Panc1 (cell line): ENCODE data around the gene PSME1. TPM values are rescaled to one million over a fixed set of nuclear protein-coding genes. Genes with fewer than 3 reads are reported as not detected.

Source experiments
- ATAC-seq: fragments of 200-7000 bp; cut with Tn5 transposase; 2 replicates; pipeline ENCODE4 v1.9.1; 2020; ENCODE audit warnings: mild to moderate bottlenecking, moderate library complexity
- BruUV-seq: library from RNA; stranded (reverse); fragments of 400-500 nt; replicated peaks from 2 replicates; lab custom pipeline; 2021; lab: Mats Ljungman, UMichigan
- CTCF ChIA-PET: fragments of 300-600 bp; sonication (Branson Sonifier 250); formaldehyde crosslinking; loops from one replicate; lab custom pipeline; 2022; ENCODE audit warnings: antibody characterized with exemption; lab: Charles Lee
- POLR2A ChIA-PET: fragments of 300-600 bp; sonication (Branson Sonifier 250); formaldehyde crosslinking; loops from one replicate; lab custom pipeline; 2022; ENCODE audit warnings: antibody characterized with exemption; lab: Charles Lee
- DNase-seq: peaks from one replicate; pipeline ENCODE4 v3.0.0-alpha.2; 2010; ENCODE audit warnings: low read depth, low spot score
- H3K27ac ChIP-seq: 2 replicates; pipeline ENCODE4 v1.5.1; 2011; ENCODE audit warnings: mild to moderate bottlenecking, low read length, inconsistent platforms
- H3K27me3 ChIP-seq: fragments of 200-500 bp; sonication (Bioruptor generic); 2 replicates; pipeline ENCODE4 v1.6.0; 2014; ENCODE audit warnings: low read length, inconsistent platforms; ENCODE audit not compliant: control insufficient read depth, insufficient read depth
- H3K36me3 ChIP-seq: fragments of 200-500 bp; sonication (Bioruptor generic); 2 replicates; pipeline ENCODE4 v1.5.1; 2014; ENCODE audit warnings: inconsistent platforms, mild to moderate bottlenecking, low read length, moderate library complexity; ENCODE audit not compliant: control insufficient read depth, insufficient read depth
- H3K4me1 ChIP-seq: 2 replicates; pipeline ENCODE4 v1.5.1; 2011; ENCODE audit warnings: inconsistent platforms, mild to moderate bottlenecking, low read length, moderate library complexity; ENCODE audit not compliant: control insufficient read depth, insufficient read depth
- H3K4me3 ChIP-seq, 2 experiments: 2 replicates each; pipeline ENCODE4 v1.5.1; 2011 to 2012; ENCODE audit warnings: low read depth in 2 of 2, low read length in 2 of 2, mild to moderate bottlenecking in 2 of 2, inconsistent platforms in 1 of 2, moderate library complexity in 1 of 2
- H3K9me3 ChIP-seq: fragments of 200-500 bp; sonication (Bioruptor generic); 2 replicates; pipeline ENCODE4 v1.5.1; 2014; ENCODE audit warnings: low read depth, mild to moderate bottlenecking, inconsistent platforms, low read length, moderate library complexity; ENCODE audit not compliant: control insufficient read depth, insufficient read depth
- CTCF ChIP-seq: fragments of 450-650 bp; IDR thresholded peaks from 2 replicates; pipeline ENCODE4 v1.5.1; 2017; ENCODE audit warnings: mild to moderate bottlenecking
- POLR2AphosphoS5 ChIP-seq: IDR thresholded peaks from 2 replicates; pipeline ENCODE4 v1.6.1; 2012; ENCODE audit warnings: mild to moderate bottlenecking, low read depth, low read length, moderate library complexity
- REST ChIP-seq, 2 experiments: IDR thresholded peaks; 2 replicates each; pipeline ENCODE4 v1.6.1; 2011 to 2012; ENCODE audit warnings: low read depth in 2 of 2, control low read depth in 1 of 2, low read length in 1 of 2, mild to moderate bottlenecking in 1 of 2, moderate library complexity in 1 of 2; ENCODE audit not compliant: insufficient read depth in 1 of 2
- SIN3A ChIP-seq: IDR thresholded peaks from 2 replicates; pipeline ENCODE4 v1.6.1; 2012; ENCODE audit warnings: low read depth, mild to moderate bottlenecking, low read length, moderate library complexity, borderline replicate concordance; ENCODE audit not compliant: insufficient read depth
- TCF7L2 ChIP-seq: IDR thresholded peaks from 2 replicates; pipeline ENCODE4 v1.6.1; 2011; ENCODE audit warnings: mild to moderate bottlenecking, low read depth, low read length, inconsistent platforms
- in situ Hi-C: cut with HindIII; loops from 2 replicates; pipeline ENCODE4 v1.10.0; 2016; ENCODE audit warnings: low sequenced_read_pairs, low pct_unique_long_range_greater_than_20kb
- intact Hi-C: fragments of 100-400 bp; cut with micrococcal nuclease; formaldehyde crosslinking; loops from one replicate; pipeline ENCODE4 v1.10.0; 2022; ENCODE audit not compliant: unreplicated experiment
- total RNA-seq: library from RNA; stranded (reverse); gene quantifications from one replicate; pipeline ENCODE4 v1.2.1, GENCODE V29; 2021; ENCODE audit not compliant: unreplicated experiment

Gene PSME1
- total RNA-seq, 1 experiment from 2014 or later: 130 TPM

DNA sequence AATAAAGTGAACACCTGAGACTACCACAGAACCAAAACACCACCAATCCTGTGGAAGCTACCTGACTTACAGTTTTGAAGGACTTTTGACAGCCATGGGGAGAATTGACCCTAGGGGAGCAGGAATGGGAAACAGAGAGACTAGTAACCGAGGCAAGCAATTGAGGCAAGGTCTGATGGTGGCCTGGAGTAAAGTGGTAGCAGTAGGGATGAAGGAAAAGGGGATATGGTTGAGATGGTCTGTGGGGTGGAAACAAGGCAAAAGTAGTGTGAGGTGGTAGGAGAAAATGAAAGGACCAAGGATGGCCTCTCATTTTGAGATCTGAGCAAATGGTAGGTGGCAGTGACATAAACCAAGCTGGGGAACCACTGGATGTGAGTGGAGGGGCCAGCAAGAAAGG is 20.8 kb downstream of the PSME1 start:
- POLR2A ChIA-PET: no interaction called here
- intact Hi-C loops: no loop called here
- TF ChIP-seq POLR2AphosphoS5 (no peak), TCF7L2 (no peak), SIN3A (no peak), REST (IDR thresholded peaks at IDR 0.05; ENCODE audit: insufficient read depth in 1 of 2, low read depth in 2 of 2, low read length in 1 of 2) (no peak), CTCF (no peak)
- H3K4me3 ChIP-seq: no peak overlapping the region
- no peak overlapping the region for H3K27ac ChIP-seq
- BruUV-seq: no TSS peak
- DNase-seq (no peak), ATAC-seq (no peak)
- no peaks in the 10 kb centered on the region for H3K9me3 ChIP-seq
- H3K36me3 ChIP-seq: peaks cover 3% of the 10 kb centered on the region
- H3K4me1 ChIP-seq: peaks cover 4% of the 10 kb centered on the region
- CTCF ChIA-PET: no interaction called here
- in situ Hi-C loops: no loop called here
- H3K27me3 ChIP-seq: no peaks in the 10 kb centered on the region

DNA sequence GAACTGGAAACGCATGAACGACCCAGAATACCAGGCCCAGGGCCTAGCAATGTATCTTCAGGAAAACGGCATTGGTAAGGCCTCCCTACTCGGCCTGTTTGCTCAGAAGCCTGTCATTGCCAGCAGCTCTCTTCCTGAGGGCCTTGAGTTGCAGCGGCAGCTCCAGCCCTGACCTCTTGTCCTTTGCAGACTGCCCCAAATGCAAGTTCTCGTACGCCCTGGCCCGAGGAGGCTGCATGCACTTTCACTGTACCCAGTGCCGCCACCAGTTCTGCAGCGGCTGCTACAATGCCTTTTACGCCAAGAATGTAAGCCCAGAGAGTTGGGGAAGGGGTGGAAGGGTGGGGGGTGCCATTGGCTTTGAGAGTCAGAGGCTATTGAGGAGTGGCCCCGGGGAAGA is 21.3 kb downstream of the PSME1 start:
- in situ Hi-C loops (no loop called here), intact Hi-C loops (no loop called here)
- Histone ChIP-seq H3K36me3 (peaks cover 3% of the 10 kb centered on the region), H3K4me1 (peaks cover 4% of the 10 kb centered on the region), H3K27me3 (no peaks in the 10 kb centered on the region), H3K4me3 (no peak overlapping the region), H3K27ac (no peak overlapping the region), H3K9me3 (no peaks in the 10 kb centered on the region)
- ATAC-seq (no peak), DNase-seq (no peak)
- TF ChIP-seq SIN3A (no peak), REST (IDR thresholded peaks at IDR 0.05; ENCODE audit: insufficient read depth in 1 of 2, low read depth in 2 of 2, low read length in 1 of 2) (no peak), POLR2AphosphoS5 (no peak), CTCF (no peak), TCF7L2 (no peak)
- BruUV-seq: no TSS peak
- ChIA-PET POLR2A (no interaction called here), CTCF (no interaction called here)
